ENCODE measurements around the gene TMEM165. TPM values are rescaled to one million over a fixed set of nuclear protein-coding genes. Genes with fewer than 3 reads are reported as not detected.
A peak's percentile ranks its signal among the peaks of the same experiment; 100 is the strongest.

Gene TMEM165
- total and polyA plus RNA-seq, 2 of the 4 experiments (the other 2 are of a cell fraction): 49.6 to 83.0 TPM

DNA sequence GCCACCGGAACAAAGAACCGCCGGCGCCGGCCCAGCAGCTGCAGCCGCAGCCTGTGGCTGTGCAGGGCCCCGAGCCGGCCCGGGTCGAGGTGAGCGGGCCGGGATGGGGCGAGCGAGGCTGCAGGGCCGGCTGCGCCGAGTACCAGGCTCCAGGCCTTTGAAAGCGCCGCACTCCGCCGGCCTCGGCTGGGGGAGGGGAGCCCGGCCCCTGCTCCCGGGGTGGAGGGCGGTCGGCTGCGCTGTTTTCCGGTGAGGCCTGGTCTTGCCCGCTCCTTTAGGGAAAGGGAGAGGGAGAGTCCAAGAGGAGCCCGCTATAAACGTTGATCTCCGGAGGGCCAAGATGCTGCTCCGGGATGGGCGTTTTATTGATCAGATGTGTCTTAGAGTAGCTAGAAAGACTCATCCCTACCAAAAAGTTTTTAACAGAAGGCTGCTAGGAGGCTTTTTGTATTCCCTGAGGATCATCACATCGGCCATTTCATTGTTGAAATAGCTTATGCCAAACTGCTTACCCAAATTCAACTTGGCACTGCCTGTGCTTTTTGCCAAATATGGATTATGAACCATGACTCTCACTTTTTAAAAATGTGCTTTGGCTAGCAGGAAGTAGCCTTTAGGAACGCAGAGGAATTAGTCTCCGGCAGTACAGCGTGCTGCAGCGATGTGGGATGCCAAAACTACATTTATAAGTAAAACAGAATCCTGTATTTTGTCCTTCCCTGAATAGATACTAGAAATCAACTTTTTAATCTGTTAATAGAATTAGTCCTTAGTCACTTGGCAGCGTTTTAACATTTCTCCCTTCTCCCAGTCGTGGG is 760 bp downstream of the TMEM165 start:
- Histone ChIP-seq H3K9me3 (ENCODE audit: control insufficient read depth, insufficient read depth, low read length) (no peaks in the 10 kb centered on the region), H3K4me1 (ENCODE audit: control insufficient read depth, insufficient read depth, low read length) (peaks cover 7% of the 10 kb centered on the region), H3K27ac (ENCODE audit: insufficient read depth, low read length) (peak overlapping the region; percentile 99), H4K8ac (ENCODE audit: low read depth in 2 of 2, low read length in 2 of 2) (peak overlapping the region; percentile 59 to 66), H3K27me3 (ENCODE audit: control insufficient read depth, insufficient read depth, low read length) (no peaks in the 10 kb centered on the region), H3K79me1 (ENCODE audit: low read depth in 1 of 2, low read length in 2 of 2) (peaks cover 2 to 7% of the 10 kb centered on the region in 2 experiments; a peak in 2 of 4 replicates), H3K18ac (ENCODE audit: low read depth, low read length) (peak overlapping the region; percentile 95), H3K56ac (ENCODE audit: extremely low read depth, insufficient read depth, low read length) (peak overlapping the region; percentile 92), H2AFZ (replicated peaks; ENCODE audit: low read length, poor library complexity) (peak overlapping the region; percentile 97), H3K23ac (ENCODE audit: low read depth, low read length) (peak overlapping the region; percentile 99), H3K36me3 (ENCODE audit: control insufficient read depth, insufficient read depth, low read length) (peaks cover 9% of the 10 kb centered on the region), H2BK15ac (ENCODE audit: low read depth, low read length) (0 out of 3 replicates have a peak overlapping the region, but pooled peaks have one; percentile 3), H4K91ac (ENCODE audit: insufficient read depth, low read depth, low read length) (peak overlapping the region; percentile 54), H4K20me1 (ENCODE audit: insufficient read depth, low read length) (peaks cover 48% of the 10 kb centered on the region), H2BK20ac (ENCODE audit: low read depth, low read length) (peak overlapping the region; percentile 9; the same call in 1 of the 2 replicates), H2AK9ac (replicated peaks; ENCODE audit: low read depth, low read length, poor library complexity) (peak overlapping the region; percentile 96), H3K14ac (replicated peaks; ENCODE audit: low read depth, low read length) (peak overlapping the region; percentile 90), H2BK120ac (ENCODE audit: low read depth, low read length) (peak overlapping the region; percentile 1; the same call in 1 of the 2 replicates), H2AK5ac (ENCODE audit: low read depth, low read length) (peak overlapping the region; percentile 67), H3K9ac (ENCODE audit: low read depth, low read length) (peak overlapping the region; percentile 99), H3K4me2 (ENCODE audit: low read depth, low read length) (peak overlapping the region; percentile 91), H3K4ac (ENCODE audit: low read depth, low read length) (peak overlapping the region; percentile 78), H4K5ac (ENCODE audit: low read depth, low read length) (peak overlapping the region; percentile 79), H2BK5ac (ENCODE audit: low read depth, low read length, poor library complexity, severe bottlenecking) (peak overlapping the region; percentile 95), H3K9me1 (ENCODE audit: insufficient read depth, low read length) (peaks cover 3% of the 10 kb centered on the region; the same call in 1 of the 2 replicates), H3K4me3 (ENCODE audit: insufficient read depth, low read depth, low read length) (peak overlapping the region; percentile 99)
- peak; percentile 38 for DNase-seq
- ChIA-PET POLR2A (ENCODE audit: unreplicated experiment) (no interaction called here), CTCF (interaction anchor here (2.0 kb wide), 1 partner anchor 74 kb away, joined by 10 read pairs; no protein-coding TSS in a partner anchor)
- in situ Hi-C loops (cut with MboI; ENCODE audit: low sequenced_read_pairs): no loop called here
- intact Hi-C loops (cut with micrococcal nuclease): loop anchor here (1.0 kb wide), 2 partner anchors 50 to 150 kb away; partner anchors contain the start of genes CLOCK and SRD5A3
- dilution Hi-C loops (cut with HindIII; ENCODE audit: low sequenced_read_pairs, unreplicated experiment): no loop called here
- TF ChIP-seq CHD1 (IDR thresholded peaks at IDR 0.05; ENCODE audit: low read depth, low read length) (peak; percentile 15; the same call in 1 of the 2 replicates), MAFK (IDR thresholded peaks at IDR 0.05; ENCODE audit: low read depth, low read length) (peak; percentile 33; the same call in 1 of the 2 replicates), CEBPB (IDR thresholded peaks at IDR 0.05; ENCODE audit: low read depth, low read length) (no peak), MAZ (IDR thresholded peaks at IDR 0.05; ENCODE audit: borderline replicate concordance, low read depth, low read length) (no peak)
- TF ChIP-seq, protein P1, sequence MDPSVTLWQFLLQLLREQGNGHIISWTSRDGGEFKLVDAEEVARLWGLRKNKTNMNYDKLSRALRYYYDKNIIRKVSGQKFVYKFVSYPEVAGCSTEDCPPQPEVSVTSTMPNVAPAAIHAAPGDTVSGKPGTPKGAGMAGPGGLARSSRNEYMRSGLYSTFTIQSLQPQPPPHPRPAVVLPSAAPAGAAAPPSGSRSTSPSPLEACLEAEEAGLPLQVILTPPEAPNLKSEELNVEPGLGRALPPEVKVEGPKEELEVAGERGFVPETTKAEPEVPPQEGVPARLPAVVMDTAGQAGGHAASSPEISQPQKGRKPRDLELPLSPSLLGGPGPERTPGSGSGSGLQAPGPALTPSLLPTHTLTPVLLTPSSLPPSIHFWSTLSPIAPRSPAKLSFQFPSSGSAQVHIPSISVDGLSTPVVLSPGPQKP (IDR thresholded peaks at IDR 0.05; ENCODE audit: borderline replicate concordance, low read depth, low read length): no peak
- BruUV-seq (replicated peaks): no TSS peak
- ATAC-seq (ENCODE audit: low read depth): peak; percentile 38
- WGBS, 2 experiments (ENCODE audit: extremely low coverage in 2 of 2, insufficient read length in 1 of 2): 0% methylated on average over 17 of the region's 41 CpGs; no CpG with 5 or more reads in 1 of the 2 experiments
